ENCODE measurements around the gene KCNH1.

The KCNH1 gene

DNA sequence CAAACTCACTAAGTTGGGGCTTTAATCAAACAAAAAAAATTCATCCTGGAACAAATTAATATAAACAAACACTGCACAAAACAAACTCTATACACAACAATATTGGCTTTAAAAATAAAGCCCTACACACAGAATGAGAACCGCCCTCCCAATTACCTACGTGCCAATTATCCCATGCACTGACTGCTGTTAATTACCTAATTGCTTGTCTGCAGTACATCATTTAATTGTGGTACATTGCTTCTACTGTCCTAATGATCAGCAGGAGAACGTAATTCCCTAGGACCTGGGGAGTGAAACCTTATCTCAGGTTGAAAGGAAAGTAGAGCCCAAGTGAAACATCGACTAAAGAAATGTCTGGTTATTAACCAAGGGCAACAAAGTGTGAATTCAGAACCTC is 364.5 kb downstream of the KCNH1 start:
- no peak for DNase-seq (ENCODE audit: low read depth in 1 of 2, low spot score in 1 of 2)

DNA sequence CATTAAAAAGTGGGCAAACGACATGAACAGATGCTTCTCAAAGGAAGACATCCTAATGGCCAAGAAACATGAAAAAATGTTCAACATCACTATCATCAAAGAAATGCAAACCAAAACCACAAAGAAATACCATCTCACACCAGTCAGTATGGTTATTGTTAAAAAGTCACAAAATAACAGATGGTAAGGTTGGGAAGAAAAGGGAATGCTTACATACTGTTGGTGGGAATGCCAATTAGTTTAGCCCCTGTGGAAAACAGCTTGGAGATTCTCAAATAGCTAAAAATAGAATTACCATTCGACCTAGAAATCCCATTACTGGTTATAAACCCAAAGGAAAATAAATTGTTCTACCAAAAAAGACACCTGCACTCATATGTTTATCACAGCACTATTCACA is 369.4 kb downstream of the KCNH1 start:
- no peak for DNase-seq (ENCODE audit: low read depth in 1 of 2, low spot score in 1 of 2)

DNA sequence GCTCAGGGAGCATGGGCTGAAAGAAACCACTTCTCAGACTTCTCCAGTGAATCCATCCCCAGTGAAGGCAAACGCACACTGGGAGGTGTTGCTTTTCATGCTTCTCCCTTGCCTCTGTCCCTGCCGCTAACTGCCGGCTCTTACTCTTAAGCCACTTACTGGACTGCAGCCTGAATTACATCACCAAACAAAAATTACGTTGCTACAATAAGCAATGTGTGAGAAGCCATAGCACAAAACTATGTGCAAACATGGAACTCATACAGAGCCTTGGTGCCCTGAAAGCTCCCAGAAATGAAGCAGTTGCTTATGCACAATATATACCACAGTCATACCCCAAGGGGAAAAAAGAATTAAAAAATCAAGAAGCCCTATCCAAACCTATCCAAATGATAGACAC is 375.2 kb downstream of the KCNH1 start:
- DNase-seq (ENCODE audit: low read depth in 1 of 2, low spot score in 1 of 2) = no peak

DNA sequence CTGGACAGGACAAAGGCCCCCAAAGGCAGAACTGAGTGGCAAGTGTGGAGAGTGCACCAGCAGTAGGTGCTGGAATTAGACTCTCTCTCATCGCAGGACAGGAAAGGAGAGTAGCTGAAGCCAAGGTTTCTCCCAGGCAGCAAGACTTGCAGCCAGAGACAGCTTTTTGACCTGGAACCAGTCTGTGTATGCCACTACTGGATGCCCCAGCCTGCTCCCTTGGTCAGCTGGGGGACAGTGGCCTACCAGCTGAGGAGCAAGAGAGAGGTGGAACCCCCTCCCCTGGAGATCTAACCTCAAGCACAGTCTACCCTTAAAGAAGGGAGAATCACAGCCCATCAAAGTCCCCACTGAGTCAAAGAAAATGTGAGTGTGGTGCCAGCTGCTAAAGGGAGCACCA is 375.7 kb downstream of the KCNH1 start:
- no peak for DNase-seq (ENCODE audit: low read depth in 1 of 2, low spot score in 1 of 2)

DNA sequence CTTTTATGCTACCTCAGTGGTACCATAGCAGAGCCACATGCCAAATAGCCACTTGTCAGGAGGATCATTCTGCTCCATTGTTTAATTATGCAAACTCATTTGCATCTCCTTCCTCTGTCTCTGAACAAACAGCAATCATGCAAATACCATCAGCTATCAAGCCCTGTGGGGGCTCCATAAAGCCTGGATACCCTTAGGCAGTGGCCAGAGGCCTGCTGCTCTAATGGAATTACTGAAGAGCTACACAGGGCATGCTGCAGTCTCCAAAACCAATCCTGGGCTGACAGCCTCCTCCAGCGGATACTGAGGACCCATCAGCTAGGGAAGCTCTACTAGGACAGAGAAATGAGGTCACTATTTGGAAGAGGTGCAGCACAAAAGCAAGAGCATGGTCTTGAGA is 376.3 kb downstream of the KCNH1 start:
- DNase-seq (ENCODE audit: low read depth in 1 of 2, low spot score in 1 of 2) = no peak

DNA sequence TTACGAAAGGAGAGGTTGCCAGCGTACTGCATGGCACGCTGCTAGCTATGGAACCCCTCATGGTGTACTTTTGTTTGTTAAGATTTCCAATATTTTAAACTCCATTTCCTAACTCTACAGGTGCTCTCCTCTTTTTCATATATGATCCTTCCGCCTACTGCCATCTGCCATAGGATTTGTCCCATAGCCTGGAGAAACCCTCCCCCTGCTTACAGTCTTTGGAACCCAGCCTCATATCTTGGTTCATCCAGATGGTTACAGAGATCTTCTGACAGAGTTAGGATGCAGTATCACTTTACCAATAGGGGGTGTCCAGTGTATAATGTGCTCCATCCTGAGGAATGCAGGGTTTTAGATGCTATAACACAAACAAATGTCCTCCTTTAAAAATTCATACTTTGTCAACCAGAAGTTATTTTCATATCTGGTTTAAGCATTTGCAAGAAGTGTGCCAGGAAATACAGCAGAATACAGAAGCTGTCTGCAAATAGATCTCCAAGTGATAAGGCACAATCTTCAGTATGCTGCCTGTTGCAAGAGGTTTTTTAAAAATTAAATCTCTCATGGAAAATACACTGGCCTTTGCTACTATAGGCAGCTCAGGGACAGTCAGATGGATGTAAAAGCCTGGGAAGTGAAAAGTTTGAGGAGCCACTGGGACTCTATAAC is 377.8 kb downstream of the KCNH1 start:
- no peak for DNase-seq (ENCODE audit: low read depth in 1 of 2, low spot score in 1 of 2)

DNA sequence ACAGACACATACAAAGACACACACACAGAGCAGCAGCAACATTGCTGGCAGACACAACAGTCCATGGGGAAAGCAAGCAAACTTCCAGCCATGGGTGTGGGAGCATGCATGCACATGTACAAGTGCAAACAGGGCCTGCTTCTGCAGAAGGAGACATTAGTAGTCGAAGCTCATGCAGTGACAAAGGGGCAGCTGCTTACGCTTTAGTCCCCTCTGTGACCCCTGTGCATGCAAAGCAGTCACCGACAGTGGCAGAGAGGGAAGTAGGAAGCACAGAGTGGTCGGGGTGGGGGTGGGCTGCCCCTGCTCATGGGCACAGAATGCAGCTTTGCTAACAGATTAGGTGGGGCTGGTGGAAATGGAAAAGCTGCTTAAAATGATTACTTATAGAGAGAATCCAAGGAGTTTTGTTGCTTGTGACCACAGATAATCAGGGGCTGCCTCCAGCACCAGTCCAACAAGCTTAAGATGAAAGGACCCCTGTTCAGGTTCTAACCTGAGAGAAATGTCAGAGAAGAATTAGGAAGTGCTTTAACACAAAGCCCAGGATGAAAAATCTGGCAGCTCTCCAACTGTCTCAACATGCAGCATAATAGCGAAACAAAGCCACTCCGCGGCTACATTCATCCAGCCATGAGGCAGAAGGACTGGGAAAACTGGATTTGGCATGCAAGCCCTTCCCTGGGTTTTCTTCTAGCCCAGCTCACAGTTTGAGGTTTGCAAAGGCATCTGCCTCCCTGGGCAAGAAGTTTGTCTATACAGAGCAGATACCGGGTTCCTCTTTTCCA is 378.9 kb downstream of the KCNH1 start:
- DNase-seq (ENCODE audit: low read depth in 1 of 2, low spot score in 1 of 2) = no peak

DNA sequence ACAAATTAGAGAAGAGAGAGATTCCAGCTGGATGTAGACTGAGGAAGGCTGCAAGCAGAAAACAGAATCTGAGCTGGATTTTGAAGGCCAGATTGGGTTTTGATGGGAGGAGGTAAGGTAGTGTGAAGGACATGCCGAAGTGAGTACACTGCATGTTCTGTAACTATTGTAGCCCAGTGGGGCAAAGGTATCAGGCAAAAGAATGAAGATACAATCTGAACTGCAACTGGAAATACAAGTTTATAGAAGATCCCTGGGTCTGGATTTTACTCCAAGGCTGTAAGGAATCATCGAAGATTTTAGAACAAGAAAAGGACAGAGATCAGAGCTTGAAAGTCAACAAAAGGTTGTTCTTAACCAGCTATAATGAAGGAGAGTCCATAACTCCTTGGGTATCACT is 382.0 kb downstream of the KCNH1 start:
- DNase-seq (ENCODE audit: low read depth in 1 of 2, low spot score in 1 of 2) = no peak

DNA sequence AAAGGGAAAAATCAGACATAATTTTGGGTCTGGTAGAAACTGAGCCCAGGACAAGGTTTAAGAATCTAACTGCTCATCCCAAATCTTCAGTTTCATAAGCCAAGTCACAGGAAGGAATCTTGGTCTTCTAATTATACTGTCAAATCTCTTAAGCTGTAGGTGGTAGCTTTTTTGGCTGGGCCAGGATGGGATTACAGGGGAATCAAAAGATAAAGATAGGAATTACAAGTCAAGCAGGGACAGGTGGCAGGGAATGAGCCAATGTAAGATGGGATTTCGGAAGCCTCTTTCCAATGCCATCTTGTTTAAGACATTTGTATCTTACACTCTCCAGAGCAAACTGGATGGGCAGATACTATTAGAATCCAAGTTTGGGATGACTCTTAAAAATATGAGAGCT is 383.5 kb downstream of the KCNH1 start:
- no peak for DNase-seq (ENCODE audit: low read depth in 1 of 2, low spot score in 1 of 2)

DNA sequence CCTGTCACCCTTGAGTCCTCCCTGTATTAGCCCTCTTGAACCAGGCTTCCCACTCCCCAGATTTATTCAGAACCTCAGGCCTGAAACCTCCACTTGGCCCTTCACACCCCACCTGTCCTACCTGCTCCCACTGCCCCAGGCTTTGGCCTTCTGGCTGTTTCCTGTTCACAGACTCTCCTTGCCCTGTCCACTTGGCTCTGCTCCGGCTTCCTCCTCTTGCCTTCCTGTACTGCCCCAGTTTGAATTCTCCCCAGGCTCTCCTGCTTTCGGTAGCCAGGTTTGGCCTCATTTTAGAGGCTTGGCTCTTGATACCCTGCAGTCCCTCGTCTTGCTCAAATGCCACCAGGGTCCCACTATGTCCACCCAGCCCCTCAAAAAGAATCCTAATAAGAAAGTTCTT is 385.2 kb downstream of the KCNH1 start:
- DNase-seq (ENCODE audit: low read depth in 1 of 2, low spot score in 1 of 2) = no peak

DNA sequence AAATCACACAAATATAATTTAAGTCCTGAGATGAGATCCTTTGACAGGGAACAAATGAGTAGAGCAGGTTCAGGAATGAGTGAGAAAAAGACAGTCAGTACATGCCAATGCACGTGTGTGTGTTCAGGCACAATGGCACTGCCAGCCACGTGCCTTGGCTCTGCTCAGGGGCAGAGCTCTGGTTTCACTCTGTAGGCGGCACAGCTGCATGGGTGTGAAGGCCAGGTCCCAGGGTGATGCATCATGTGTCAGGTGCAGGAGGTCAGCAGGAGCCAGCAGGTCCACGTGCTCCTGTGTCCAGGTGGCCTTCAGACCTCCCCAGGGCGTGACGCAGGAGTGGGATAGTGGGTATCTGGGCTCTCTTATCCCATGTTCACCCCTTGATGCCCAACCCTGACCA is 386.1 kb downstream of the KCNH1 start:
- DNase-seq (ENCODE audit: low read depth in 1 of 2, low spot score in 1 of 2) = no peak

DNA sequence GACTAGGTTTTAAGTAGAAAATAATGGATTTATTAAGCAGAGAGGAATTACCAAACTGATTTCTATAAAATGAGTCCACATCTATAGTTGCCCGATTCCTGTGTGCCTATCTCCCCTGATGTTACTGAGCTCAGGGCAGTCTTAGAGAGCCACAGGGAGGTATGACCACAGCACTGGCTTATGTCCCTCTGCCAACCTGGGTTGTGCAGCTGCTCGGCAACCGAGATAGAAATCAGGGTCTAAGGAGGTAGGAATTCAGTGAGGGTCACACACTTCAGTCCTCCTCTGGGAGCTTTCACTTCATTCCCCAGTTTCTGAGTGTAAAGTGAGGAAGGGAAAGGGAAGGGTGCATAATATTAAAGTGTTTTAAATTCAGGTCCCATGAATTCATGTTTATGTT is 386.8 kb downstream of the KCNH1 start:
- no peak for DNase-seq (ENCODE audit: low read depth in 1 of 2, low spot score in 1 of 2)

DNA sequence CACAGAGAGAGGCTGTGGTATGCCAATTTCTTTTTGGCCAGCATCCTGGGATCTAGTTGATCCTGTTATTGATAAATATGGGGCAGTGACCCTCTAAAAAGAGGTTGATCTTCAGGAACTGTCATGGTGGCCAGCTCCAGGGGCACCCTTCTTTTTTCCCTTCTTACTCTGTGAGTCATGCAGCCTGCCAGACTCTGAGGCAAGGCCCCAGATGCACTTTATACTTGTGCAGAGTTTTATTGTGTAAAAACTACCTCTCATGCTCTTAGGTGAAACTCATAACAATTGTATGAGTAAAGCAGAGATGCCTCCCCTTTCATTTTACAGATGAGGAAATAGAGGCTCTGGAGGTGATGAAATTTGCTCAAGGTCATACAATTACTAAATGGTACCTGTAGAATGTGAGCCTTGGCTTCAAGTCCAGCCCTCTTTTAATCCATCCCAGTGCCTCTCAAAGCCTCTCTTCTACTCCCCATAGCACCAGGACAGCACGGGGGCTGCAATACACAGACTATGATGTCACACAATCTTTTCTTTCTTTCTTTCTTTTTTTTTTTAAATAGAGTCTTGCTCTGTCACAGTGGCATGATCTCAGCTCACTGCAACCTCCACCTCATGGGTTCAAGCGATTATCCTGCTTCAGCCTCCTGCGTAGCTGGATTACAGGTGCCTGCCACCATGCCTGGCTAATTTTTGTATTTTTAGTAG is 387.8 kb downstream of the KCNH1 start:
- DNase-seq (ENCODE audit: low read depth in 1 of 2, low spot score in 1 of 2) = no peak

DNA sequence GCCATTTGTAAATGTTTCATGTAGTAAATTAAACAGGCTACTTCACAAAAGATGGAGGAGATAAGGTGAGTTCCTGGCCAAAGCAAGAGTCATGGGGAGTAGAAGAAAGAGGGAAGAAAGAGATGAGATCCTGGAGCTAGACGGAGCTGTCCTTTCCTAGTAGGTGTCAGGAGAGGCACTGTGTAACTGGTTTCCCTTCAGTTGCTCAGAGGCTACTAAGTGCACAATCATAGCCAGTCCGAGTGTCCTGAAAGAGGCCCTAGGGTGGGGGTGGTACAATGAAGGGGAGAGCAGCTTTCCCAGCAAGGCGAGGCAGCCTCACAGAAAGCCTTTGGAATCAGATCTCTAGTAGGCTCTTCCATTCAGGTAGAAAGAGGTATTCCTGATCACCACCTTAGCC is 390.9 kb downstream of the KCNH1 start:
- no peak for DNase-seq (ENCODE audit: low read depth in 1 of 2, low spot score in 1 of 2)

DNA sequence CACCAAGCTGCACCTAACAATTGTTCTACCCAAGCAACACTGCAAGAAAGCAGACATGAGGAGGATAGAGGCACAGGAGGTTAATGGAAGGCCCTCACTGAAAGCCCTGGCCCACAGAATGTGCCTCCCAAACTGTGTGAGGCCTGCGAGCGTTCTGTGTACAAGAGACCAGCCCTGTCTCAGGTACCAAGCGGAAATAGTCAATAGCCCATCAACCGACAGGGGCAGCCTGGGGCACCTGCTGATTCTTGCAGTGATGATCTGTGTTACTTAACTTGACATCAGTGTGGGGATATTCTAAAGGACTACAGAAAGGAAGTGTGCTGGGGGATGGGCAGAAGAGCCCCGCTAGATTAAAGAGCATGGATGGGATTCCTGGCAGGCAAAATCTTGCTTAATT is 392.4 kb downstream of the KCNH1 start:
- no peak for DNase-seq (ENCODE audit: low read depth in 1 of 2, low spot score in 1 of 2)

DNA sequence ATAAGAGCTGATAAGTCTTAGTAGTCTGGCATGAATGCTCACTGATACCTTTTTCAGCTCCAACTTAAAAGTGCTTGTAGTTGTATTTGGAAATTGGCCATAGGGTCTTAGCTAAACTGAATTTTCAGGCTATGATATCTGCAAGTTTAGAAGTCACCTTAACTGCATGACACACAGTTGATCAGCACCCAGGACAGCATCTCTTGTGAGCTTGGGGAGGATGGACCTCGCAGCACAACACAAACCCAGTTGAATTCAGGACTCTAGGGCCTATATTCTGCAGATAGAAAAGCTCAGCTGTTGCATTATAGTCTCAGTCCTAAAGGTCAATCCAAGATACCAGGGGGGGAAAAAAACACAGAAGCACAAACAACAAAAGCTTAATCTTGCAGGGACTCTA is 394.3 kb downstream of the KCNH1 start:
- DNase-seq (ENCODE audit: low read depth in 1 of 2, low spot score in 1 of 2) = no peak

DNA sequence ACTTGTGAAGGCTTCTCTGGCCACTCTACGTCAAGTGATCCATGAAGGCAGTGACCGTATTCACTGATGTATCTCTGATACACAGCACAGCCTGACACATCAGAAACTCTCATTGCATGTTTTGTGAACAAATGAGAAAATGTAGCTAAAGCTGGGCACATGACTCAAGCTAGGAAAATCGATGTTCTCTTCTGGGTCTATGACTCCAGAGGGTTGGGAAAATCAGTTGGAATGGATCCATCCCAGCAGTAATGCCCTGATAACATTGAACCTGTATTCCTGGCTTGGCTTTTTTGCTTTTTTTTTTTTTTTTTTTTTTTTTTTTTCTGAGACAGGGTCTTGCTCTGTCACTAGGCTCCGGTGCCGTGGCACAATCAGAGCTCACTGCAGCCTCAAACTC is 395.7 kb downstream of the KCNH1 start:
- no peak for DNase-seq (ENCODE audit: low read depth in 1 of 2, low spot score in 1 of 2)

DNA sequence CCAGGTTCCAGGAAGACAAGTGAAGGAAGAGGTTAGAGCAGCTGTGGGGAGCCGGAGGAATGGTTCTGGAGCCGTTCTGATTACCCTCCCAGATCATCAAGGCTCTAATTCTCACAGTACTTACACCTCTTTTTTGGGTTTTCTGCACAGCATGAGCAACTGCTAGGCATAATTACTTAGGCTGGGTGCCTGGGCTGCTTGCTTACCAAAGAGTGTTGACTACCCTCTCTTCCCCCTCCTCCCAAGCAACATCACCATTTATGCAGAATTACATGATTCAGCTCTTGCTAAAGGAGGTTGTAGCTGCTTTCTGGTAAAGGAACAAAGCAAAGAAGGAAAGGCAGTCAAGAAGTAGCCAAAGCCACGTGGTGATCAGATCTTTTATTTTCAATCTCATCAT is 397.2 kb downstream of the KCNH1 start:
- no peak for DNase-seq (ENCODE audit: low read depth in 1 of 2, low spot score in 1 of 2)

DNA sequence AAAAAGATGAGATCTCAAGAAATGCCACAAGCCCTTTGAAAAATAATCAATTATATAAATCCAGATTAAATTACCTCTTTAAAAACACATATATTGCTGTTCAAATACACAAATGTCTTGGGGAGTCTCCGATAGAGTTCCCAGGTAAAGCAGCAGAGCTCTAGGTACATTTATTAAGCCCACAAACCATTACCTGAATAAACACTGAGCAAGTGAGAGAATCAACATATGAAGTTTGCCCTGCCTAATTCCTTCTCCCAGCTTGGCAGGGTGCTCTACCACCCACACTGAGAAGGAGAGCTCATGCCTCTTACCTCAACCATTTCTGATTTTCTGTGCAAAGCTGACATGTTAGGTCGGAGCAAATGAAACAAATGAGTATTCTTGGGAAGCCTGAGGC is 402.4 kb downstream of the KCNH1 start:
- no peak for DNase-seq (ENCODE audit: low read depth in 1 of 2, low spot score in 1 of 2)

DNA sequence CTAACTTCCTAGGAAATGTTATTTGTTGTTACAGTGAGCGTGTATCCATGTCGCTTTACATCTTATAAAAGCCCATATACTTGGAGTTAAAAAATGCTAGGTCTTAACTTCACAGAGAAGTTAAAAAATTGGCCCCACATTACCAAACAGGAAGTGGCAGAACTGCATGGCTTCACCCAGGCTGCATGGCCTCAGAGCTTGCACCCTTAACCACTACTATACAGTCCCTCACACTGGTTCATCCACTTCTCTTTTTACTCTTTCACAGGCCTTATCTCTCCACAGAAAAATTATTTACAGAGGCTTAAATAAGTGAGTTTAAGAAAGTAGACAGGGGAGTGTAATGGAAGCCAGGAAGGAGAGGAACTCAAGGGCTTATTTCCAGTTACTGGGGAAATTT is 402.8 kb downstream of the KCNH1 start:
- no peak for DNase-seq (ENCODE audit: low read depth in 1 of 2, low spot score in 1 of 2)

DNA sequence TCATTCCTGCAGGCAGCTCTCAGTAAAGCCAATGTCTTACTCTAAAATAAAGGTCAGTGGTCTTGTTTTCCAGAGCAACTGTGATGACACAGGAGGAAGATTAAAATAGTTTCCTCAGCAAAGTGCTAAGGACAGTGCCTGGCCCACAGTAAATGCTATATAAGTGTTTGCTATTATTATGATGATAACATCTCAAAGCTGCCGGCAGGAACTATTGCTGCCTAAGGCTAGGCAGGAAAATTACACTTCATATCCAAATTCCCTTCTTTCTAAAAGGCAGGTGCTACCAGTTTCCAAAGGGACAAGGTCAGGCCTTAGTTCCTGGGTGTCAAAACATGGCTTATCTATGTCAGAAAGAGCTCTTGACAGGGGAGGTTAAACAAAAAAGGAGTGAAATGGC is 403.9 kb downstream of the KCNH1 start:
- DNase-seq (ENCODE audit: low read depth in 1 of 2, low spot score in 1 of 2) = no peak

DNA sequence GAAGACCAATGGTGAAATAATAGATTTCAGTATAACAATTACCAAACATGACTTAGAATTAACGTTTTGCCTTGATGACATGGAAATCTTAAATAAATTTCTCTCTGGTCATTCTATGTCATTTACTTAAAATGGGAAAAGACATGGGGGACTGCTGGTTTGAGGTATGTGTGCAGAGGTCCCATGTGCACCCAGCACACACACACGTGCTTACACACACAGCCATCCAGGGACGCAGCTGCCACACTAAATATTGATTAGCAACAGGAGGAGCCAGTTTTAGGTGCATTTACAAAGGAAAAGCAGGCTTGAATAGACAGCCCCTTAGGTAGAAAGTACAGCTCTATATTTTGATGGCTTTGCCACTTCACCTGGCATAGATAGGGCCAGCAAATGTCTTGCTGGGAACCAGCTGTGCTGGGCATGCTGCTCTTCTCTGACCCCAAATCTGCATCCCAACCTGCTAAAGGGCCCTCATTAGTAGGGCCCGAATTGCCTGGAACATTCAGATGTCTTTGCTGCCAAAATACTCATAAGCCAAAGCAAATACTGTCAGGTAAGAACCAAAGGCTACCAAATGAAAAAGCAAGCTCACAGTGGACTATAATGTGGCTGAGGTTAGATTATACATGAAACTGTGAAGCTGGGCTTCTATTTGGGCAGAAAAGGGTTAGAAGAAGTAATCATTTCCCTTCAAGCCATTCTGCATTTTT is 405.4 kb downstream of the KCNH1 start:
- DNase-seq (ENCODE audit: low read depth in 1 of 2, low spot score in 1 of 2) = no peak

All from stimulated activated CD4-positive, alpha-beta T cell treated with anti-CD3 and anti-CD28 coated beads, Interleukin-15, amount 100 ng/mL, for 1 hour (primary cell).